Karpas-422 (cell line): ENCODE measurements around the gene ZBTB6. TPM values are rescaled to one million over a fixed set of nuclear protein-coding genes. Genes with fewer than 3 reads are reported as not detected.

Experiments
- DNase-seq: peaks from one replicate; pipeline ENCODE4 v3.0.0-alpha.2; 2015
- H2AFZ ChIP-seq: fragments of 200-600 bp; sonication (generic); 2 replicates; pipeline ENCODE4 v1.6.1; 2014; ENCODE audit warnings: antibody characterized with exemption, low read length, mixed read lengths
- H3K27ac ChIP-seq: fragments of 200-600 bp; sonication (generic); 2 replicates; pipeline ENCODE4 v1.5.1; 2014; ENCODE audit warnings: mild to moderate bottlenecking, low read length, moderate library complexity
- H3K27me3 ChIP-seq: fragments of 200-600 bp; sonication (generic); 2 replicates; pipeline ENCODE4 v1.6.1; 2014; ENCODE audit warnings: low read length, mixed read lengths
- H3K36me3 ChIP-seq: fragments of 200-600 bp; sonication (generic); 2 replicates; pipeline ENCODE4 v1.6.1; 2014; ENCODE audit warnings: low read length, mixed read lengths; ENCODE audit not compliant: insufficient read depth
- H3K4me1 ChIP-seq: fragments of 200-600 bp; sonication (generic); 2 replicates; pipeline ENCODE4 v1.6.1; 2014; ENCODE audit warnings: mild to moderate bottlenecking, low read length, mixed read lengths
- H3K4me2 ChIP-seq: fragments of 200-600 bp; sonication (generic); 2 replicates; pipeline ENCODE4 v1.6.1; 2014; ENCODE audit warnings: low read length, low read depth, mild to moderate bottlenecking; ENCODE audit not compliant: poor library complexity, severe bottlenecking
- H3K4me3 ChIP-seq: fragments of 200-600 bp; sonication (generic); 2 replicates; pipeline ENCODE4 v1.5.1; 2014; ENCODE audit warnings: mild to moderate bottlenecking, antibody characterized with exemption, low read length, mixed read lengths
- H3K79me2 ChIP-seq: fragments of 200-600 bp; sonication (generic); 2 replicates; pipeline ENCODE4 v1.6.1; 2014; ENCODE audit warnings: mild to moderate bottlenecking, low read length, mixed read lengths
- H3K9ac ChIP-seq: fragments of 200-600 bp; sonication (generic); 2 replicates; pipeline ENCODE4 v1.6.0; 2014; ENCODE audit warnings: low read length
- H3K9me2 ChIP-seq: fragments of 200-600 bp; sonication (generic), shearing (Covaris generic); replicated peaks from 2 replicates; pipeline ENCODE4 v1.6.0; 2014; ENCODE audit warnings: mild to moderate bottlenecking, low read length, moderate library complexity; ENCODE audit not compliant: insufficient read depth
- H3K9me3 ChIP-seq: fragments of 300-700, 200-600 bp; sonication (generic); 2 replicates; pipeline ENCODE4 v1.6.1; 2014; ENCODE audit warnings: low read length, mixed read lengths
- H4K20me1 ChIP-seq: fragments of 200-600 bp; sonication (generic); 2 replicates; pipeline ENCODE4 v1.6.1; 2014; ENCODE audit warnings: mild to moderate bottlenecking, antibody characterized with exemption, low read length, low read depth; ENCODE audit not compliant: insufficient read depth
- total RNA-seq: library from RNA; depleted of rRNA; stranded (reverse); fragments of >200 nt; shearing (Covaris generic); gene quantifications from 2 replicates; pipeline ENCODE4 v1.2.3, GENCODE V29; 2014; ENCODE audit warnings: low replicate concordance

Gene ZBTB6
- total RNA-seq, 1 experiment from 2014 or later, result 26.5 TPM

- DNase-seq, result no peak
- Histone ChIP-seq H3K27ac (no peak overlapping the region), H3K9me3 (no peaks in the 10 kb centered on the region), H3K79me2 (peaks cover 77% of the 10 kb centered on the region), H3K4me2 (no peak overlapping the region), H3K9ac (no peak overlapping the region), H3K9me2 (no peaks in the 10 kb centered on the region), H3K4me3 (no peak overlapping the region), H3K36me3 (peaks cover 14% of the 10 kb centered on the region), H3K27me3 (no peaks in the 10 kb centered on the region), H3K4me1 (peaks cover 38% of the 10 kb centered on the region), H2AFZ (no peak overlapping the region), H4K20me1 (peaks cover 2% of the 10 kb centered on the region; the same call in 1 of the 2 replicates)
These were observed 23.3 kb upstream of the ZBTB6 start for GRCh38 chr9:122936464-122936863.

GRCh38 chr9:122931226-122932121 lies 18.4 kb upstream of the ZBTB6 start, which contains the start of gene ZBTB26:
Gene ZBTB26 (minus strand): TSS chr9:122931512. CDS start chr9:122919934, 11,578 bp downstream.
- Histone ChIP-seq H3K9me3 (no peaks in the 10 kb centered on the region), H3K4me2 (peak within 1 kb of the TSS; percentile 77)

GRCh38 chr9:122930541-122931225 lies 17.6 kb upstream of the ZBTB6 start:
- Histone ChIP-seq H3K4me2 (peak overlapping the region; percentile 77), H3K9ac (peak overlapping the region; percentile 90), H3K9me3 (no peaks in the 10 kb centered on the region), H3K36me3 (peaks cover 12% of the 10 kb centered on the region; the same call in 1 of the 2 replicates), H3K4me3 (peak overlapping the region; percentile 84), H2AFZ (no peak overlapping the region), H3K27ac (peak overlapping the region; percentile 76), H3K4me1 (peaks cover 24% of the 10 kb centered on the region), H3K79me2 (peaks cover 90% of the 10 kb centered on the region), H3K27me3 (no peaks in the 10 kb centered on the region), H3K9me2 (no peaks in the 10 kb centered on the region), H4K20me1 (0 out of 2 replicates have a peak, but pooled peaks cover 3% of the 10 kb centered on the region)
- DNase-seq, result no peak

More at GRCh38 chr9:122931226-122932121, 18.4 kb upstream of the ZBTB6 start, which contains the start of gene ZBTB26:
- Histone ChIP-seq H3K4me3 (peak within 1 kb of the TSS; percentile 84), H3K9me2 (no peaks in the 10 kb centered on the region), H3K36me3 (peaks cover 18% of the 10 kb centered on the region), H4K20me1 (0 out of 2 replicates have a peak, but pooled peaks cover 3% of the 10 kb centered on the region), H3K4me1 (peaks cover 24% of the 10 kb centered on the region), H3K9ac (peak within 1 kb of the TSS; percentile 90), H3K27ac (peak within 1 kb of the TSS; percentile 77), H2AFZ (peak within 1 kb of the TSS; percentile 43; the same call in 1 of the 2 replicates), H3K27me3 (no peaks in the 10 kb centered on the region), H3K79me2 (peaks cover 95% of the 10 kb centered on the region)
- DNase-seq, result peak; percentile 98

GRCh38 chr9:122929796-122930354 lies 16.8 kb upstream of the ZBTB6 start:
- peaks cover 24% of the 10 kb centered on the region for H3K4me1 ChIP-seq
- no peak overlapping the region for H3K27ac ChIP-seq
- H3K9me3 ChIP-seq, result no peaks in the 10 kb centered on the region
- H3K4me3 ChIP-seq, result peak overlapping the region; percentile 84
- peaks cover 88% of the 10 kb centered on the region for H3K79me2 ChIP-seq
- H3K36me3 ChIP-seq, result peaks cover 10% of the 10 kb centered on the region; the same call in 1 of the 2 replicates
- no peak overlapping the region for H2AFZ ChIP-seq
- H3K27me3 ChIP-seq, result no peaks in the 10 kb centered on the region
- peak overlapping the region; percentile 77 for H3K4me2 ChIP-seq
- H3K9ac ChIP-seq, result peak overlapping the region; percentile 90
- H3K9me2 ChIP-seq, result no peaks in the 10 kb centered on the region
- 0 out of 2 replicates have a peak, but pooled peaks cover 3% of the 10 kb centered on the region for H4K20me1 ChIP-seq
- DNase-seq, result no peak

GRCh38 chr9:122923947-122924346 lies 10.8 kb upstream of the ZBTB6 start:
- H3K27me3 ChIP-seq, result no peaks in the 10 kb centered on the region
- H3K9me2 ChIP-seq, result no peaks in the 10 kb centered on the region
- no peak overlapping the region for H3K4me3 ChIP-seq
- H3K9me3 ChIP-seq, result no peaks in the 10 kb centered on the region
- H2AFZ ChIP-seq, result no peak overlapping the region
- no peak overlapping the region for H3K4me2 ChIP-seq
- H3K27ac ChIP-seq, result peak overlapping the region; percentile 21; the same call in 1 of the 2 replicates
- no peak overlapping the region for H3K9ac ChIP-seq
- peaks cover 79% of the 10 kb centered on the region for H3K79me2 ChIP-seq
- H3K36me3 ChIP-seq, result peaks cover 12% of the 10 kb centered on the region; the same call in 1 of the 2 replicates
- peak; percentile 49 for DNase-seq
- H4K20me1 ChIP-seq, result no peaks in the 10 kb centered on the region
- H3K4me1 ChIP-seq, result peaks cover 11% of the 10 kb centered on the region

GRCh38 chr9:122922713-122923112 lies 9.6 kb upstream of the ZBTB6 start:
- no peaks in the 10 kb centered on the region for H4K20me1 ChIP-seq
- DNase-seq, result no peak
- H3K9me2 ChIP-seq, result no peaks in the 10 kb centered on the region
- no peaks in the 10 kb centered on the region for H3K9me3 ChIP-seq
- peaks cover 10% of the 10 kb centered on the region; the same call in 1 of the 2 replicates for H3K36me3 ChIP-seq
- H3K27ac ChIP-seq, result no peak overlapping the region
- no peak overlapping the region for H2AFZ ChIP-seq
- peaks cover 80% of the 10 kb centered on the region for H3K79me2 ChIP-seq
- peaks cover 10% of the 10 kb centered on the region for H3K4me1 ChIP-seq
- no peak overlapping the region for H3K4me2 ChIP-seq
- H3K9ac ChIP-seq, result no peak overlapping the region
- no peaks in the 10 kb centered on the region for H3K27me3 ChIP-seq
- no peak overlapping the region for H3K4me3 ChIP-seq

- H4K20me1 ChIP-seq, result no peaks in the 10 kb centered on the region
- no peak overlapping the region for H2AFZ ChIP-seq
- H3K9me3 ChIP-seq, result no peaks in the 10 kb centered on the region
- no peak overlapping the region for H3K27ac ChIP-seq
- H3K4me3 ChIP-seq, result no peak overlapping the region
- H3K27me3 ChIP-seq, result no peaks in the 10 kb centered on the region
- DNase-seq, result no peak
- peaks cover 68% of the 10 kb centered on the region for H3K79me2 ChIP-seq
- peaks cover 7% of the 10 kb centered on the region; the same call in 1 of the 2 replicates for H3K4me1 ChIP-seq
- no peak overlapping the region for H3K4me2 ChIP-seq
- no peaks in the 10 kb centered on the region for H3K9me2 ChIP-seq
- peaks cover 13% of the 10 kb centered on the region; the same call in 1 of the 2 replicates for H3K36me3 ChIP-seq
- no peak overlapping the region for H3K9ac ChIP-seq
These were observed 5.2 kb upstream of the ZBTB6 start for GRCh38 chr9:122918310-122918709.
